Inflammatory macrophage (primary cell): ENCODE data around the gene SVOPL.

Experiments
- DNase-seq, 2 donors: peaks; one replicate each; pipeline ENCODE4 v3.0.0-alpha.2; 2020 to 2022

Gene SVOPL

GRCh38 chr7:138602451-138602850 lies 98.7 kb downstream of the SVOPL start:
- no peak for DNase-seq

- DNase-seq: no peak
These were observed 105.7 kb downstream of the SVOPL start for GRCh38 chr7:138595454-138595853.

GRCh38 chr7:138590154-138590553 lies 111.0 kb downstream of the SVOPL start:
- no peak for DNase-seq

GRCh38 chr7:138588986-138589385 lies 112.2 kb downstream of the SVOPL start:
- no peak for DNase-seq

- DNase-seq: no peak
These were observed 113.7 kb downstream of the SVOPL start for GRCh38 chr7:138587485-138587884.

GRCh38 chr7:138585283-138585993 lies 115.7 kb downstream of the SVOPL start:
- no peak for DNase-seq

GRCh38 chr7:138584696-138585095 lies 116.5 kb downstream of the SVOPL start:
- no peak for DNase-seq

GRCh38 chr7:138584283-138584682 lies 116.9 kb downstream of the SVOPL start:
- DNase-seq: no peak

- DNase-seq: no peak
These were observed 120.1 kb downstream of the SVOPL start for GRCh38 chr7:138581065-138581464.

GRCh38 chr7:138579671-138580070 lies 121.5 kb downstream of the SVOPL start:
- DNase-seq: no peak

- DNase-seq: no peak
These were observed 122.0 kb downstream of the SVOPL start for GRCh38 chr7:138579136-138579535.

- DNase-seq: no peak
These were observed 125.2 kb downstream of the SVOPL start for GRCh38 chr7:138575897-138576428.

- no peak for DNase-seq
These were observed 127.4 kb downstream of the SVOPL start for GRCh38 chr7:138573741-138574140.

GRCh38 chr7:138570715-138571114 lies 130.4 kb downstream of the SVOPL start:
- DNase-seq: no peak

- no peak for DNase-seq
These were observed 131.7 kb downstream of the SVOPL start for GRCh38 chr7:138569418-138569817.

GRCh38 chr7:138568655-138569054 lies 132.5 kb downstream of the SVOPL start:
- DNase-seq: no peak

- DNase-seq: peak; percentile 80 to 91
These were observed 135.6 kb downstream of the SVOPL start for GRCh38 chr7:138565451-138566114.

- peak; percentile 58 to 68 for DNase-seq
These were observed 136.1 kb downstream of the SVOPL start for GRCh38 chr7:138565071-138565450.

- DNase-seq: no peak
These were observed 136.8 kb downstream of the SVOPL start for GRCh38 chr7:138564365-138564764.

GRCh38 chr7:138563808-138564207 lies 137.4 kb downstream of the SVOPL start:
- no peak for DNase-seq

- DNase-seq: no peak
These were observed 141.7 kb downstream of the SVOPL start for GRCh38 chr7:138559448-138559847.

GRCh38 chr7:138556771-138557484 lies 144.2 kb downstream of the SVOPL start:
- no peak for DNase-seq

- no peak for DNase-seq
These were observed 145.5 kb downstream of the SVOPL start for GRCh38 chr7:138555684-138556083.

GRCh38 chr7:138554674-138555073 lies 146.5 kb downstream of the SVOPL start:
- no peak for DNase-seq
